DND-41 (cell line): ENCODE measurements around the gene STAG1.
"Not testable (repeated sequence)": the region's sequence is repeated elsewhere in the genome, so short reads cannot be mapped to it uniquely, and the experiment has no call there.

Source experiments
- ATAC-seq: fragments of 200-7000 bp; cut with Tn5 transposase; 3 replicates; pipeline ENCODE4 v1.9.1; 2021; ENCODE audit warnings: low read depth; ENCODE audit not compliant: insufficient read depth
- DNase-seq: peaks from one replicate; pipeline ENCODE4 v3.0.0-alpha.2; 2020
- H2AFZ ChIP-seq: 2 replicates; pipeline ENCODE4 v1.6.0; 2012; ENCODE audit warnings: low read depth, low read length
- H3K27ac ChIP-seq: 2 replicates; pipeline ENCODE4 v1.5.1; 2012; ENCODE audit warnings: low read length, inconsistent platforms
- H3K27me3 ChIP-seq: fragments of 200-600 bp; sonication (generic); 2 replicates; pipeline ENCODE4 v1.6.0; 2012; ENCODE audit warnings: low read length, mild to moderate bottlenecking, inconsistent platforms; ENCODE audit not compliant: insufficient read depth, poor library complexity
- H3K36me3 ChIP-seq: 2 replicates; pipeline ENCODE4 v1.5.1; 2012; ENCODE audit warnings: low read length, inconsistent platforms; ENCODE audit not compliant: insufficient read depth
- H3K4me1 ChIP-seq: 2 replicates; pipeline ENCODE4 v1.5.1; 2012; ENCODE audit warnings: mild to moderate bottlenecking, low read length; ENCODE audit not compliant: insufficient read depth
- H3K4me2 ChIP-seq: 2 replicates; pipeline ENCODE4 v1.6.0; 2012; ENCODE audit warnings: mild to moderate bottlenecking, moderate library complexity, low read length, inconsistent platforms; ENCODE audit not compliant: insufficient read depth
- H3K4me3 ChIP-seq, 2 experiments: fragments of 200-600 bp in 1 of 2; shearing (Covaris generic) in 1 of 2; 2 replicates each; pipeline ENCODE4 v1.5.1; 2012 to 2016; ENCODE audit warnings: inconsistent platforms in 2 of 2, low read length in 2 of 2, mild to moderate bottlenecking in 2 of 2, low read depth in 1 of 2, moderate library complexity in 1 of 2
- H3K79me2 ChIP-seq: 2 replicates; pipeline ENCODE4 v1.6.0; 2012; ENCODE audit warnings: low read length, inconsistent platforms; ENCODE audit not compliant: insufficient read depth
- H3K9ac ChIP-seq: 2 replicates; pipeline ENCODE4 v1.6.0; 2012; ENCODE audit warnings: low read depth, mild to moderate bottlenecking, inconsistent platforms, low read length, moderate library complexity
- H3K9me3 ChIP-seq: 2 replicates; pipeline ENCODE4 v1.5.1; 2012; ENCODE audit warnings: low read length, moderate library complexity, mild to moderate bottlenecking, inconsistent platforms; ENCODE audit not compliant: insufficient read depth, severe bottlenecking
- H4K20me1 ChIP-seq: 2 replicates; pipeline ENCODE4 v1.6.0; 2012; ENCODE audit warnings: low read length; ENCODE audit not compliant: insufficient read depth
- CTCF ChIP-seq: IDR thresholded peaks from 2 replicates; pipeline ENCODE4 v1.5.1; 2012; ENCODE audit warnings: borderline replicate concordance, low read length, moderate library complexity, mild to moderate bottlenecking; ENCODE audit not compliant: poor library complexity, severe bottlenecking; ENCODE audit errors: extremely low read depth
- EZH2 ChIP-seq: IDR thresholded peaks from 3 replicates; pipeline ENCODE4 v1.6.1; 2012; ENCODE audit warnings: borderline replicate concordance, low read depth, mild to moderate bottlenecking, moderate library complexity, low read length, inconsistent platforms; ENCODE audit not compliant: severe bottlenecking

The STAG1 gene

DNA sequence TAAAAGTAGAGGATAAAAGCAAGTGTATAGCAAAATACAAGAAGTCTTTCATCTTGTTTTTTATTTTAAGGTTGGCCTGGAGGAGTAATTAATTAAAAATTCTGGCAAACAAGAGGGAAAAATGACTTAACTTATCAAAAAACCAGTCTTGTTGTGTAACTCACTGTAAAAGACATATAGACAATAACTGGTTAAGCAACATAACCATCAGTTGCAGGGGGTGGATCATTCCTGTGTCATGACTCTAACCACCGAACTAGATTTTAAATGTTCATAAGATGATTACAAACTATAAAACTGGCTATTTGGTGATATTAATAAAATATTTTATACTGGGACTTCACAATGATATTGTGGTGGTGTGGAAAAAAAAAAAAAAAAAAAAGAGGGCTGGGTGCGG is 130.6 kb downstream of the STAG1 start:
- ATAC-seq: no peak
- Histone ChIP-seq H3K9ac (no peak overlapping the region), H3K36me3 (peaks cover 41% of the 10 kb centered on the region), H3K9me3 (no peaks in the 10 kb centered on the region), H3K4me1 (no peaks in the 10 kb centered on the region), H3K4me3 (no peak overlapping the region), H3K79me2 (peaks cover 78% of the 10 kb centered on the region), H3K27ac (no peak overlapping the region), H3K4me2 (no peak overlapping the region), H4K20me1 (peaks cover 5% of the 10 kb centered on the region; the same call in 1 of the 2 replicates), H2AFZ (no peak overlapping the region), H3K27me3 (no peaks in the 10 kb centered on the region)
- no peak for DNase-seq
- no peak for TF ChIP-seq EZH2

- H2AFZ ChIP-seq: no peak overlapping the region
- H3K36me3 ChIP-seq: peaks cover 40% of the 10 kb centered on the region
- no peaks in the 10 kb centered on the region for H3K9me3 ChIP-seq
- ATAC-seq (no peak), DNase-seq (no peak)
- no peaks in the 10 kb centered on the region for H3K4me1 ChIP-seq
- H3K4me2 ChIP-seq: no peak overlapping the region
- H3K79me2 ChIP-seq: peaks cover 72% of the 10 kb centered on the region
- no peak overlapping the region for H3K9ac ChIP-seq
- H3K4me3 ChIP-seq: no peak overlapping the region
- H3K27me3 ChIP-seq: no peaks in the 10 kb centered on the region
- TF ChIP-seq EZH2 (no peak), CTCF (no peak)
- H3K27ac ChIP-seq: no peak overlapping the region
- no peaks in the 10 kb centered on the region; the same call in 1 of the 2 replicates for H4K20me1 ChIP-seq
Observed at GRCh38 chr3:136620436-136620835, 131.7 kb downstream of the STAG1 start.

GRCh38 chr3:136617969-136618525 is 134.1 kb downstream of the STAG1 start:
- Histone ChIP-seq H3K79me2 (peaks cover 69% of the 10 kb centered on the region), H3K36me3 (peaks cover 44% of the 10 kb centered on the region)
- not testable (repeated sequence) for H3K9me3 ChIP-seq, H3K9ac ChIP-seq, H3K4me3 ChIP-seq, H2AFZ ChIP-seq, DNase-seq, H4K20me1 ChIP-seq, H3K4me1 ChIP-seq, H3K4me2 ChIP-seq, H3K27me3 ChIP-seq, ATAC-seq, H3K27ac ChIP-seq

GRCh38 chr3:136617198-136617597 is 135.0 kb downstream of the STAG1 start:
- no peaks in the 10 kb centered on the region; the same call in 1 of the 2 replicates for H4K20me1 ChIP-seq
- peaks cover 47% of the 10 kb centered on the region for H3K36me3 ChIP-seq
- no peaks in the 10 kb centered on the region for H3K9me3 ChIP-seq
- no peak overlapping the region for H3K4me2 ChIP-seq
- no peak overlapping the region for H3K27ac ChIP-seq
- TF ChIP-seq EZH2 (no peak), CTCF (no peak)
- no peak overlapping the region for H2AFZ ChIP-seq
- DNase-seq: no peak
- no peaks in the 10 kb centered on the region for H3K27me3 ChIP-seq
- peaks cover 68% of the 10 kb centered on the region for H3K79me2 ChIP-seq
- ATAC-seq: no peak
- no peak overlapping the region for H3K9ac ChIP-seq
- H3K4me3 ChIP-seq: no peak overlapping the region
- H3K4me1 ChIP-seq: no peaks in the 10 kb centered on the region
